RKO (cell line): ENCODE data around the gene BAZ1B.
"Not testable (repeated sequence)": the region's sequence is repeated elsewhere in the genome, so short reads cannot be mapped to it uniquely, and the experiment has no call there.

Experiments used
- DNase-seq: peaks from one replicate; pipeline ENCODE4 v3.0.0-alpha.2; 2016; ENCODE audit warnings: low spot score

Gene BAZ1B

GRCh38 chr7:73541722-73542121 is 19.6 kb upstream of the BAZ1B start:
- no peak for DNase-seq

GRCh38 chr7:73539709-73540108 is 17.6 kb upstream of the BAZ1B start:
- DNase-seq = no peak

GRCh38 chr7:73538510-73538909 is 16.4 kb upstream of the BAZ1B start:
- DNase-seq = not testable (repeated sequence)

- no peak for DNase-seq
These were observed 15.0 kb upstream of the BAZ1B start for GRCh38 chr7:73537051-73537450.

- no peak for DNase-seq
These were observed 14.4 kb upstream of the BAZ1B start for GRCh38 chr7:73536479-73536878.

GRCh38 chr7:73535918-73536317 is 13.8 kb upstream of the BAZ1B start:
- not testable (repeated sequence) for DNase-seq

GRCh38 chr7:73533742-73534141 is 11.6 kb upstream of the BAZ1B start:
- no peak for DNase-seq

GRCh38 chr7:73532224-73532623 is 10.1 kb upstream of the BAZ1B start:
- no peak for DNase-seq

- DNase-seq = no peak
These were observed 8.7 kb upstream of the BAZ1B start for GRCh38 chr7:73530800-73531199.

- DNase-seq = no peak
These were observed 5.1 kb upstream of the BAZ1B start for GRCh38 chr7:73526896-73527821.

- not testable (repeated sequence) for DNase-seq
These were observed 4.0 kb upstream of the BAZ1B start for GRCh38 chr7:73526158-73526494.

GRCh38 chr7:73521636-73522104 is 423 bp downstream of the BAZ1B start:
- DNase-seq = no peak

- peak; percentile 51 for DNase-seq
These were observed 1.1 kb downstream of the BAZ1B start for GRCh38 chr7:73520673-73521635.

GRCh38 chr7:73519867-73520672 is 2.0 kb downstream of the BAZ1B start:
- DNase-seq = peak; percentile 61

GRCh38 chr7:73518470-73518869 is 3.6 kb downstream of the BAZ1B start:
- DNase-seq = no peak

- DNase-seq = no peak
These were observed 4.7 kb downstream of the BAZ1B start for GRCh38 chr7:73517241-73517995.

- no peak for DNase-seq
These were observed 6.9 kb downstream of the BAZ1B start for GRCh38 chr7:73515178-73515577.

GRCh38 chr7:73512018-73512780 is 9.9 kb downstream of the BAZ1B start:
- no peak for DNase-seq

GRCh38 chr7:73509463-73509862 is 12.6 kb downstream of the BAZ1B start:
- no peak for DNase-seq

GRCh38 chr7:73507556-73507955 is 14.5 kb downstream of the BAZ1B start:
- DNase-seq = no peak
